HFF-Myc (cell line): ENCODE data around the gene TEX28.

Experiments
- DNase-seq: peaks from one replicate; pipeline ENCODE4 v3.0.0-alpha.2; 2011; ENCODE audit warnings: low read depth; ENCODE audit errors: extremely low read depth
- H3K4me3 ChIP-seq: replicated peaks from 2 replicates; pipeline ENCODE4 v1.5.1; 2011; ENCODE audit warnings: low read depth, mild to moderate bottlenecking, control low read depth, low read length
- TF ChIP-seq, protein P1 (sequence below): IDR thresholded peaks from 2 replicates; pipeline ENCODE4 v1.5.1; 2012; ENCODE audit warnings: mild to moderate bottlenecking, low read depth, low read length, control low read depth; ENCODE audit errors: missing control alignments

Gene TEX28

GRCh38 chrX:154321152-154321551 is 26.2 kb upstream of the TEX28 start:
- DNase-seq = no peak
- no peak overlapping the region for H3K4me3 ChIP-seq
- TF ChIP-seq, protein P1, sequence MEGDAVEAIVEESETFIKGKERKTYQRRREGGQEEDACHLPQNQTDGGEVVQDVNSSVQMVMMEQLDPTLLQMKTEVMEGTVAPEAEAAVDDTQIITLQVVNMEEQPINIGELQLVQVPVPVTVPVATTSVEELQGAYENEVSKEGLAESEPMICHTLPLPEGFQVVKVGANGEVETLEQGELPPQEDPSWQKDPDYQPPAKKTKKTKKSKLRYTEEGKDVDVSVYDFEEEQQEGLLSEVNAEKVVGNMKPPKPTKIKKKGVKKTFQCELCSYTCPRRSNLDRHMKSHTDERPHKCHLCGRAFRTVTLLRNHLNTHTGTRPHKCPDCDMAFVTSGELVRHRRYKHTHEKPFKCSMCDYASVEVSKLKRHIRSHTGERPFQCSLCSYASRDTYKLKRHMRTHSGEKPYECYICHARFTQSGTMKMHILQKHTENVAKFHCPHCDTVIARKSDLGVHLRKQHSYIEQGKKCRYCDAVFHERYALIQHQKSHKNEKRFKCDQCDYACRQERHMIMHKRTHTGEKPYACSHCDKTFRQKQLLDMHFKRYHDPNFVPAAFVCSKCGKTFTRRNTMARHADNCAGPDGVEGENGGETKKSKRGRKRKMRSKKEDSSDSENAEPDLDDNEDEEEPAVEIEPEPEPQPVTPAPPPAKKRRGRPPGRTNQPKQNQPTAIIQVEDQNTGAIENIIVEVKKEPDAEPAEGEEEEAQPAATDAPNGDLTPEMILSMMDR = no peak

GRCh38 chrX:154320406-154320805 is 25.5 kb upstream of the TEX28 start:
- no peak for DNase-seq
- TF ChIP-seq, protein P1 = no peak
- H3K4me3 ChIP-seq = no peak overlapping the region

DNA sequence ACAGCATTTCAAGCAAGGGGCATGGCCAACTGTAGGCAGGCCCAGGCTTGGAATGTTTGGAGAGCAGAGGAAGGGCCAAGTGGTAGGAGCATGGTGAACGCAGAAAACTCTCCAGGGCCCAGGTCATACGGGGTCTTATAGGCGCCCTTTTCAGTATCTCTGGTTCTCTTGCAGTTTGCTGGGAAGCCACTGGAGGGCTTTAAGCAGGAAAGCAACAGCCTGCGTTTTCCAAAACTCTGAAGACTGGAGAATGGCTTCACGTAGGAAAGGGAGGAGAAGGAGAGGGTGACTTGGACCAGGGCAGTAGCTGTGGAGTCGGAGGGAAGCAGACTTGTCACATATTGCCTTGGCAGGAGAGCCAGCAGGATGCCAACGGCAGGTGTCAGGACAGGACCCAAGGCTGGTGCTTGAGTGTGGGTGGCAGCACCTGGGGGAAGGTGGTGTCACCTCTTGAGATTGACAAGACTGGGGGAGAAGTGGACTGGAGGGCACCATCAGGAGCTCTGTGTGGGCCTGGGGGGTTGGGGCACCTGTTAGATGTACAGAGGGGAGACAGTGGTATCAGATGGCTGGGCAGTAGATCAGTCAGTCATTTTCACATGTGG is 22.6 kb upstream of the TEX28 start:
- TF ChIP-seq, protein P1 = peak; percentile 38
- no peak overlapping the region for H3K4me3 ChIP-seq
- no peak for DNase-seq

- H3K4me3 ChIP-seq = no peak overlapping the region
Observed at GRCh38 chrX:154315416-154315815, 20.5 kb upstream of the TEX28 start.

GRCh38 chrX:154313147-154313546 is 18.2 kb upstream of the TEX28 start:
- TF ChIP-seq, protein P1 = no peak
- H3K4me3 ChIP-seq = no peak overlapping the region
- no peak for DNase-seq

More at GRCh38 chrX:154315416-154315815, 20.5 kb upstream of the TEX28 start:
- TF ChIP-seq, protein P1 = no peak
- no peak for DNase-seq

GRCh38 chrX:154312116-154312515 is 17.2 kb upstream of the TEX28 start:
- no peak overlapping the region for H3K4me3 ChIP-seq
- TF ChIP-seq, protein P1 = no peak
- no peak for DNase-seq
